Mesenchymal stem cell (in vitro differentiated cells and primary cell): ENCODE measurements around the gene CRACR2A.

Source experiments
- DNase-seq: peaks from one replicate; pipeline ENCODE4 v3.0.0-alpha.2; 2013
- H2AFZ ChIP-seq: one replicate; pipeline ENCODE4 v1.6.1; 2013; ENCODE audit warnings: low read depth, mild to moderate bottlenecking, control low read depth, inconsistent platforms, low read length, moderate library complexity
- H2AK5ac ChIP-seq: 2 replicates; pipeline ENCODE4 v1.6.1; 2013; ENCODE audit warnings: low read length, moderate library complexity, mild to moderate bottlenecking, inconsistent platforms; ENCODE audit not compliant: severe bottlenecking
- H2BK120ac ChIP-seq: one replicate; pipeline ENCODE4 v1.6.1; 2013; ENCODE audit warnings: low read depth, mild to moderate bottlenecking, inconsistent platforms, low read length, moderate library complexity
- H2BK12ac ChIP-seq, 2 experiments: one replicate each; pipeline ENCODE4 v1.6.1; 2013; ENCODE audit warnings: inconsistent platforms in 2 of 2, low read length in 2 of 2, mild to moderate bottlenecking in 2 of 2, moderate library complexity in 2 of 2, control low read depth in 1 of 2
- H2BK15ac ChIP-seq: one replicate; pipeline ENCODE4 v1.6.1; 2013; ENCODE audit warnings: mild to moderate bottlenecking, low read depth, inconsistent platforms; ENCODE audit not compliant: poor library complexity, severe bottlenecking
- H2BK5ac ChIP-seq: 2 replicates; pipeline ENCODE4 v1.6.1; 2013; ENCODE audit warnings: low read depth, mild to moderate bottlenecking, low read length, control low read depth, inconsistent platforms; ENCODE audit not compliant: poor library complexity, severe bottlenecking
- H3K14ac ChIP-seq, 2 experiments: one replicate each; pipeline ENCODE4 v1.6.1; 2013; ENCODE audit warnings: inconsistent platforms in 2 of 2, low read length in 2 of 2, control low read depth in 1 of 2, mild to moderate bottlenecking in 1 of 2, moderate library complexity in 1 of 2
- H3K18ac ChIP-seq, 2 experiments: one replicate each; pipeline ENCODE4 v1.6.1; 2013; ENCODE audit warnings: inconsistent platforms in 2 of 2, low read length in 2 of 2, control low read depth in 1 of 2, low read depth in 1 of 2, mild to moderate bottlenecking in 1 of 2
- H3K23ac ChIP-seq, 2 experiments: one replicate each; pipeline ENCODE4 v1.6.1; 2013; ENCODE audit warnings: inconsistent platforms in 2 of 2, low read length in 2 of 2, mild to moderate bottlenecking in 2 of 2, moderate library complexity in 2 of 2, control low read depth in 1 of 2
- H3K27ac ChIP-seq: 2 replicates; pipeline ENCODE4 v1.5.1; 2013; ENCODE audit warnings: mild to moderate bottlenecking, moderate library complexity, low read length, control low read depth, inconsistent platforms; ENCODE audit not compliant: poor library complexity, severe bottlenecking
- H3K27me3 ChIP-seq, 2 experiments: 2 replicates each; pipeline versions ENCODE4 v1.6.1 to v1.7.0; 2013; ENCODE audit warnings: low read length in 2 of 2, mild to moderate bottlenecking in 2 of 2, moderate library complexity in 2 of 2, control low read depth in 1 of 2, inconsistent platforms in 1 of 2; ENCODE audit not compliant: control insufficient read depth in 1 of 2, insufficient read depth in 1 of 2
- H3K36me3 ChIP-seq, 2 experiments: 2 replicates each; pipeline versions ENCODE4 v1.6.1 to v1.7.0; 2013; ENCODE audit warnings: low read length in 2 of 2, control low read depth in 1 of 2, inconsistent platforms in 1 of 2, low read depth in 1 of 2, mild to moderate bottlenecking in 1 of 2; ENCODE audit not compliant: insufficient read depth in 2 of 2, control insufficient read depth in 1 of 2
- H3K4ac ChIP-seq, 2 experiments: one replicate each; pipeline ENCODE4 v1.6.1; 2013; ENCODE audit warnings: inconsistent platforms in 2 of 2, low read length in 2 of 2, mild to moderate bottlenecking in 2 of 2, moderate library complexity in 2 of 2, control low read depth in 1 of 2, low read depth in 1 of 2
- H3K4me1 ChIP-seq: 2 replicates; pipeline ENCODE4 v1.6.1; 2013; ENCODE audit warnings: low read depth, low read length, control low read depth; ENCODE audit not compliant: control insufficient read depth, insufficient read depth
- H3K4me2 ChIP-seq: 2 replicates; pipeline ENCODE4 v1.6.1; 2013; ENCODE audit warnings: low read length, mild to moderate bottlenecking, inconsistent platforms; ENCODE audit not compliant: poor library complexity, severe bottlenecking
- H3K4me3 ChIP-seq, 2 experiments: 2 replicates each; pipeline versions ENCODE4 v1.5.1 to v1.7.0; 2013; ENCODE audit warnings: low read length in 2 of 2, mild to moderate bottlenecking in 2 of 2, control low read depth in 1 of 2, low read depth in 1 of 2; ENCODE audit not compliant: insufficient read depth in 1 of 2
- H3K79me1 ChIP-seq: replicated peaks from 2 replicates; pipeline ENCODE4 v1.6.1; 2013; ENCODE audit warnings: mild to moderate bottlenecking, control low read depth, low read length, inconsistent platforms; ENCODE audit not compliant: poor library complexity, severe bottlenecking
- H3K9ac ChIP-seq: 2 replicates; pipeline ENCODE4 v1.7.0; 2013; ENCODE audit warnings: mild to moderate bottlenecking, low read length, moderate library complexity
- H3K9me3 ChIP-seq: 2 replicates; pipeline ENCODE4 v1.7.0; 2013; ENCODE audit warnings: mild to moderate bottlenecking, low read length; ENCODE audit not compliant: control insufficient read depth
- H4K8ac ChIP-seq: one replicate; pipeline ENCODE4 v1.6.1; 2013; ENCODE audit warnings: inconsistent platforms, mild to moderate bottlenecking, low read length, moderate library complexity
- H4K91ac ChIP-seq: one replicate; pipeline ENCODE4 v1.6.1; 2013; ENCODE audit warnings: mild to moderate bottlenecking, low read length, inconsistent platforms
- WGBS: methylation state at CpG from one replicate; pipeline ENCODE4 v1.1.7; 2013; ENCODE audit warnings: mixed read lengths; 5-methylcytosine and 5-hydroxymethylcytosine counted together

Gene CRACR2A

DNA sequence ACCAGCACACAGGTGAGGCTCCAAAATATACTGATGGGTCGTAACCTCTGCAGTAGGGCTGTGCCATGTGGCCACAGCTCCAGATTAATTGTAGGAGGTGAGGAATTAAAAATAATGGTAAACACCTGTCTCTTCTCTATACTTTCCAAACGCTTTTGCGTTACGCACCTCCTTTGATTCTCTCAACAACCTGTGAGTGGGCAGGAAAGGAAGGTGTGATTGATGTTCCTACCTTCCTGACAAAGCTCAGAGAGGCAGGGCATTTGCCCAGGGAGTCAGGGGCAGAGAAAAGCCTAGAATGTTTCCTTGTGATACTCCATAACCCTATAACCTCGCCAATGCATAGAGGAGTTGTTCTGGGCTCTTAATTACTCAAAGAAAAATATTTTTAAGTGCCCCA lies 137.0 kb downstream of the CRACR2A start:
- DNase-seq, result no peak
- no peak overlapping the region for H2BK15ac ChIP-seq
- no peaks in the 10 kb centered on the region for H3K79me1 ChIP-seq
- H2AFZ ChIP-seq, result no peak overlapping the region
- no peak overlapping the region for H3K18ac ChIP-seq
- no peaks in the 10 kb centered on the region for H3K9me3 ChIP-seq
- no peak overlapping the region for H4K91ac ChIP-seq
- no peak overlapping the region for H4K8ac ChIP-seq
- H2BK5ac ChIP-seq, result no peak overlapping the region
- H3K4me3 ChIP-seq, result no peak overlapping the region
- H2BK120ac ChIP-seq, result no peak overlapping the region
- H3K4me1 ChIP-seq, result no peaks in the 10 kb centered on the region
- peaks cover 0 to 13% of the 10 kb centered on the region in 2 experiments for H3K36me3 ChIP-seq
- H3K23ac ChIP-seq, result no peak overlapping the region
- H3K4me2 ChIP-seq, result no peak overlapping the region
- 84% methylated on average over 4 of the region's 5 CpGs for WGBS
- H3K27me3 ChIP-seq, result no peaks in the 10 kb centered on the region
- H3K14ac ChIP-seq, result no peak overlapping the region
- H2AK5ac ChIP-seq, result no peak overlapping the region
- no peak overlapping the region for H2BK12ac ChIP-seq
- no peak overlapping the region for H3K4ac ChIP-seq
- H3K9ac ChIP-seq, result no peak overlapping the region
- no peak overlapping the region for H3K27ac ChIP-seq

DNA sequence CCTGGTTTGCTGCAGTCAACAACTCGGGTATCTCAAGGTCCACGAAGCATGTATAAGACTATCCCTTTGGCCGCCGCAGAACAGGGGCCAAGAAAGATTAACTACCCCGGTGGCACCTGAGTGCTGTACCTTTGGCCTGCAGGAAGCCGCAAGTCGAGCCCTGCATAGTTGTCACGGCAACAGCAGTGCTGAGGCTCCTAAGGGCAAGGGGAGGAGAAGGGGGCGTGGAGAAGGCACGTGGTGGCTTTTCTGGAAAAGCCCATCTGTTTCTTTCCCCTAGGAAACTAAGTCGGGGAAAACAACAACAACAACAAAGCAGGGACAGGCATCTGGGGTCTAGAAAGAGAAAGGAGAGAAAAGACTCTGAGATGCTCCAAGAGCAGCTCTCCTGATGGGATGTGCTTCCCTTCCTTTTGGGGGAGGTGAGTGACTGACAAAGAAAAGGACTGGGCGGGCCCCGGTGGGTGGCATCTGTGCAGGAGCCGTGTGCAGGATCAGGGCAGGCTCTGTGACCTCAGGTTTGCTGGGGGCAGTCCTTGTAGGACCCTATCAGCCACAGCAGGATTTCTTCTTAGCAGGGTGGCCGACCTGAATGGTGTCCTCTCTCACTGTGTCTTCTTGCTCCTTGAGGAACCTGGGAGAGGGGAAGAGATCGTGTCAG lies 138.0 kb downstream of the CRACR2A start:
- no peak overlapping the region for H4K8ac ChIP-seq
- no peak overlapping the region for H3K4ac ChIP-seq
- H2AFZ ChIP-seq, result no peak overlapping the region
- no peaks in the 10 kb centered on the region for H3K27me3 ChIP-seq
- 81% methylated on average over 15 of the region's 16 CpGs for WGBS
- no peak overlapping the region for H2BK5ac ChIP-seq
- no peaks in the 10 kb centered on the region for H3K4me1 ChIP-seq
- no peak for DNase-seq
- H3K18ac ChIP-seq, result no peak overlapping the region
- no peak overlapping the region for H3K27ac ChIP-seq
- H3K14ac ChIP-seq, result no peak overlapping the region
- H3K23ac ChIP-seq, result no peak overlapping the region
- H3K4me2 ChIP-seq, result no peak overlapping the region
- H4K91ac ChIP-seq, result no peak overlapping the region
- H2AK5ac ChIP-seq, result no peak overlapping the region
- H2BK120ac ChIP-seq, result no peak overlapping the region
- no peak overlapping the region for H2BK15ac ChIP-seq
- H3K79me1 ChIP-seq, result no peaks in the 10 kb centered on the region
- H3K9ac ChIP-seq, result no peak overlapping the region
- no peak overlapping the region for H3K4me3 ChIP-seq
- H2BK12ac ChIP-seq, result no peak overlapping the region
- peaks cover 0 to 13% of the 10 kb centered on the region in 2 experiments for H3K36me3 ChIP-seq
- H3K9me3 ChIP-seq, result no peaks in the 10 kb centered on the region

DNA sequence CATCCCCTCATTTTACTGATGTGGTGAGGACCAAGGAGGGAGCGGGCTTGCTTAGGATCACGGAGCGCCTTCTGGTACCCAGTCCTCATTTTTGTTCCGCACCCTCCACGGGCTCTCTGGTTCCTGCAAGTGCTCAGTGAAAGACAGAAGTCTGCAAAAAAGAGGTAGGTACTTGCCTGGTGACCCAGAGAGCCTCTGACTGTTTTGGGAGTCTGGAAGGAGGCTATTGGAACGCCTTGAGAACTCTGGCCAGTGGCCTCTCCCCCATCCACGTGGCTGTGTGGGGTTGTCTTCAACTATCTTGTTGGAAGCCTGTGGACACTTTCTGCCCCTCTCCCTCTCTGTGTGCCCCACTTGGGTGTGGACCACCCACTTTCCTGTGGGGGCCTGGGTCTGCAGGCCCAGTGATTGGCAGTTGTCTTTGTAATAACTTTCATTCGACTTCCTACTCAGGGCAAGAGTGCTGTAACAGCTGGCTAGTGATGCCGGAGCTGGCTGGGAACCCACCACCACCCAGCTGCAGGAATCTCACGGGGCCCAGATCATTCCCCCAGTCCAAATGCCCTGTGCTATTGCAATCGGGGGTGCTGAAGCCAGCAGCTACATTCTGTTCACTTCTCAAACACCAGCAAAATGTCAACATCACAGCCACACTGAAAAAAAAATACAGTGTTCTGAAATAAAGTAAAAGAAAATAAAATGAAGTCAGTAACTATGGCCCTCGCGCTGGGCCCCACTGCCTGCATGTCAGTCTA lies 139.1 kb downstream of the CRACR2A start:
- H3K4me2 ChIP-seq, result no peak overlapping the region
- H3K18ac ChIP-seq, result no peak overlapping the region
- H2BK120ac ChIP-seq, result no peak overlapping the region
- no peak overlapping the region for H2BK5ac ChIP-seq
- no peak overlapping the region for H2AK5ac ChIP-seq
- H3K4me1 ChIP-seq, result no peaks in the 10 kb centered on the region
- H3K9me3 ChIP-seq, result no peaks in the 10 kb centered on the region
- no peak for DNase-seq
- no peak overlapping the region for H2BK12ac ChIP-seq
- H3K79me1 ChIP-seq, result no peaks in the 10 kb centered on the region
- no peak overlapping the region for H4K8ac ChIP-seq
- H3K9ac ChIP-seq, result no peak overlapping the region
- H3K27me3 ChIP-seq, result no peaks in the 10 kb centered on the region
- no peak overlapping the region for H4K91ac ChIP-seq
- H2BK15ac ChIP-seq, result no peak overlapping the region
- no peak overlapping the region for H3K27ac ChIP-seq
- 88% methylated on average over 10 of the region's 13 CpGs for WGBS
- H3K4me3 ChIP-seq, result no peak overlapping the region
- H2AFZ ChIP-seq, result no peak overlapping the region
- H3K14ac ChIP-seq, result no peak overlapping the region
- H3K4ac ChIP-seq, result no peak overlapping the region
- no peak overlapping the region for H3K23ac ChIP-seq
- H3K36me3 ChIP-seq, result peaks cover 0 to 13% of the 10 kb centered on the region in 2 experiments

DNA sequence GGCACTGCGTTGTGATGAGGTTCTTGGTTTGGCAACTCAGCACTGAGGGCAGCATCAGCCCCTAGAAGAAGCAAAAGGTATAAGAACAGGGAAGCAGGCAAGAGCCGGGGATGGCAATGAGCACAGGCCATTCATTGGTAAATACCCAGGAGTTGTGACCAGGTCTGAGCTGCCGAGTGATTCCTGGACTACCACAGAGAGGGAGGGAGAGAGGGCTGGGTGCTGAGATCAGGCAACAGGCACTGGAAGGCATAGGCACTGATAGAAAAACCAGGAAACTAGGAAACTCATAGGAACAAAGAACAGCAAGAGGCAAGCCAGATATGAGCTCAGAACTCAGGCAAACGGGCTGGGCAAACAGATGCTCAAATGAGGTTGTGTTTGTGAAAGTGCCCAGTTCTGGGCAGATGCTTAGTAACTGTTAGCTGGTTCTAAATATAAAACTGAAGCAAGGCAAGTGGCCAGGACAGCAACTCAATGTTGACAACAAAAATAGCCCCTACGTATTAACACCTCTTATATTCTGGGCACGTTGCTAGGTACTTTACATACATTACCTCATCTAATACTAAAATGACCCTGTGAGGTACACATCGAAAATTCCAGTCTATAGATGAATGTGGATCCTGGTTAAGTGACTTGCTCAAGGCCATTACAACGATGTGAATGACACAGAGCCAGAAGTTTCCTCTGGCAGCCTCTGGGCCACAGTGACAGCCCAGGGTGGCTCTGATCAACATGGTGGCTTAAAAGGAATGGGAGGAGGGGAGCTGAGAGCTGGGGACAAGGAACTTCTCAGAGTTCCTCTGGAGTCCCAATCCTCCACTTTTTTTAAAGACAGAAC lies 140.8 kb downstream of the CRACR2A start:
- no peak overlapping the region for H2BK15ac ChIP-seq
- H2AFZ ChIP-seq, result no peak overlapping the region
- no peak overlapping the region for H3K9ac ChIP-seq
- H2BK120ac ChIP-seq, result no peak overlapping the region
- no peak for DNase-seq
- H3K4me2 ChIP-seq, result no peak overlapping the region
- no peaks in the 10 kb centered on the region for H3K9me3 ChIP-seq
- no peaks in the 10 kb centered on the region for H3K4me1 ChIP-seq
- H4K8ac ChIP-seq, result no peak overlapping the region
- H3K27ac ChIP-seq, result no peak overlapping the region
- peaks cover 0 to 3% of the 10 kb centered on the region in 2 experiments for H3K27me3 ChIP-seq
- no peak overlapping the region for H2BK12ac ChIP-seq
- H3K4ac ChIP-seq, result no peak overlapping the region
- H3K79me1 ChIP-seq, result no peaks in the 10 kb centered on the region
- H4K91ac ChIP-seq, result no peak overlapping the region
- no peak overlapping the region for H3K18ac ChIP-seq
- 72% methylated on average over 8 of the region's 8 CpGs for WGBS
- H2AK5ac ChIP-seq, result no peak overlapping the region
- no peak overlapping the region for H2BK5ac ChIP-seq
- no peak overlapping the region for H3K23ac ChIP-seq
- no peak overlapping the region for H3K4me3 ChIP-seq
- H3K36me3 ChIP-seq, result peaks cover 0 to 13% of the 10 kb centered on the region in 2 experiments
- no peak overlapping the region for H3K14ac ChIP-seq
